Gastrocnemius medialis (tissue), 4 donors: ENCODE results near the gene NRK.

Source experiments
- CTCF ChIP-seq, 5 experiments: fragments of 450-650 bp in 3 of 5; fragments of 200-600 bp in 2 of 5; sonication (generic) in 2 of 5; IDR thresholded peaks in 4 of 5; conservative IDR thresholded peaks in 1 of 5; 1 replicate in 4 of 5; 2 replicates in 1 of 5; pipeline ENCODE4 v1.5.1; 2016 to 2019; ENCODE audit warnings: antibody characterized with exemption in 5 of 5, mild to moderate bottlenecking in 3 of 5, moderate library complexity in 3 of 5
- POLR2A ChIP-seq, 2 donors: fragments of 450-650 bp; IDR thresholded peaks; one replicate each; pipeline ENCODE4 v1.6.1; 2017; ENCODE audit warnings: antibody characterized with exemption in 2 of 2, mild to moderate bottlenecking in 2 of 2, moderate library complexity in 2 of 2

- no peak for TF ChIP-seq CTCF (IDR thresholded peaks at IDR 0.05 in 4 of 5, conservative IDR thresholded peaks at IDR 0.05 in 1 of 5)
- TF ChIP-seq POLR2A (IDR thresholded peaks at IDR 0.05), result no peak
These were observed 147.1 kb downstream of the NRK start for GRCh38 chrX:105969487-105969886.
